NCI-H187 (cell line): ENCODE measurements around the gene SLC16A7.
"Not testable (repeated sequence)": the region's sequence is repeated elsewhere in the genome, so short reads cannot be mapped to it uniquely, and the experiment has no call there.

Experiments used
- DNase-seq, 2 experiments: peaks; one replicate each; lab custom pipeline; 2025; lab: John Stamatoyannopoulos, UW

SLC16A7 gene, protein sequence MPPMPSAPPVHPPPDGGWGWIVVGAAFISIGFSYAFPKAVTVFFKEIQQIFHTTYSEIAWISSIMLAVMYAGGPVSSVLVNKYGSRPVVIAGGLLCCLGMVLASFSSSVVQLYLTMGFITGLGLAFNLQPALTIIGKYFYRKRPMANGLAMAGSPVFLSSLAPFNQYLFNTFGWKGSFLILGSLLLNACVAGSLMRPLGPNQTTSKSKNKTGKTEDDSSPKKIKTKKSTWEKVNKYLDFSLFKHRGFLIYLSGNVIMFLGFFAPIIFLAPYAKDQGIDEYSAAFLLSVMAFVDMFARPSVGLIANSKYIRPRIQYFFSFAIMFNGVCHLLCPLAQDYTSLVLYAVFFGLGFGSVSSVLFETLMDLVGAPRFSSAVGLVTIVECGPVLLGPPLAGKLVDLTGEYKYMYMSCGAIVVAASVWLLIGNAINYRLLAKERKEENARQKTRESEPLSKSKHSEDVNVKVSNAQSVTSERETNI

GRCh38 chr12:59595883-59596540, at the start of gene SLC16A7:
TSS of gene SLC16A7 (plus strand) at chr12:59596029. CDS start at chr12:59704802, 108,773 bp downstream.
- DNase-seq, result peak; percentile 78 to 91

DNA sequence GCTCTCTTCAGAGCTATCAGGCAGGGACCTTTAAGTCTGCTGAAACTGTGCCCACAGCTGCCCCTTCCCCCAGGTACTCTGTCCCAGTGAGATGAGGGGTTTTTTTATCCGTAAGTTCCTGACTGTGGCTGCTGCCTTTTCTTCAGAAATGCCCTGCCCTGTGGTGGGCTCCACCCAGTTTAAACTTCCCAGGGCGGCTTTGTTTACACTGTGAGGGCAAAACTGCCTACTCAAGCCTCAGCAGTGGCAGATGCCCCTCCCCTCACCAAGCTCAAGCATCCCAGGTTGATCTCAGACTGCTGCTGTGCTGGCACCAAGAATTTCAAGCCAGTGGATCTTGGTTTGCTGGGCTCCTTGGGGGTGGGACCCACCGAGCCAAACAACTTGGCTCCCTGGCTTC, 46.9 kb upstream of the SLC16A7 start:
- DNase-seq, result no peak

DNA sequence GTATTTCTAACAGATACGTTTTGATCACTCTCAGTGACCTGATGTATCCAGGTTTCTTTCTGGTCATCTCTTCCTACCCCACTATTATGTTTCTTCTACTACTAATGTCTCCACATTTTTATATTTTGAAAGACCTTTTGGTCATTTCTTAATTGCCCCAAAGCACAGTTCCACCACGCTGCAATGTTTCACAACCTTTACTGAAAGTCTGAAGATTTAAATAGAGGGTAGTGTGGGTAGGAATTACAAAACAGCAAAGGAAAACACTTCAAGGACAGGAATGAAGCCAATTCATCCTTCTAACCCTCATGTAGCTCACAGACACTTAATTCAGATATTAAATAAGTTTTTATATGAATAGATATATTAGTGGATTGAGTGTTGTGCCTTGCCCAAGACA, 36.1 kb upstream of the SLC16A7 start:
- no peak for DNase-seq

DNA sequence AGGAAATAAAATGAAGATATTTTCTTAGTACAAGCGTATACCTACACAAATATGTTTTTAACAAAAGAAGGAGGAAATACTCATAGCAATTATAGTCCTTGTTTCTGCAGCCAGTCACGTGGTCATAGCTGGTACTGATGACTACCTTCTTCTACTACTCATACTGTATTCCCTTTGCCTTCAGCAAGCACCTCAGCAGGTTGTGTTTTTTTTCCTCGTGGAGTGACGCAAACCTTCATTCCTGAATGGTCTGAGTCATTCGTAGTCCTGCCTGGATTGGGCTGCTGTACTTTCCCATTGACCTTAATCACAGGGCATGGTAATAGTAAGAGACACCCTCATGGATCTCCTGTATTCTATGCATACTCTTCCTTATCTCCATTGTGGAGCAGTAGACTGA, 25.7 kb upstream of the SLC16A7 start:
- no peak for DNase-seq

GRCh38 chr12:59574406-59574805, 21.4 kb upstream of the SLC16A7 start:
- no peak for DNase-seq

- no peak for DNase-seq
Measured at GRCh38 chr12:59575826-59576225, 20.0 kb upstream of the SLC16A7 start.

DNA sequence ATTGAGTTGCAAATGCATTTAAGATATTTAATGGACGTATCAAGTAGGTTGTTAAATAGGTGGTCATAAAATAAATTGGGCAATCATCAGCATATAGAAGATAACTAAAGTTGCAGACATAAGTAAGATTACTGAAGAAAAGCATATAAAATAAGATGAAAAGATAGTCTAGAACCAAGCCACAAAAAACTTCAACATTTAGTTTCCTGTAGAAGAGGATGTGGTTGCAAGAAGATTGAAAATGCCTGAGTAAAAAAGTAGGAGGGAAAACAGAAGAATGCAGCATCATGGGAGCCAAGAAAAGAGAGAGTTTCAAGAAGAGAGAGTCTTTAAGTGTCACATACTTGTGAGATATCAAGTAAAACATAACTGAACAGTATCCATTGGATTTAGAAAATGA, 17.6 kb upstream of the SLC16A7 start:
- no peak for DNase-seq

DNA sequence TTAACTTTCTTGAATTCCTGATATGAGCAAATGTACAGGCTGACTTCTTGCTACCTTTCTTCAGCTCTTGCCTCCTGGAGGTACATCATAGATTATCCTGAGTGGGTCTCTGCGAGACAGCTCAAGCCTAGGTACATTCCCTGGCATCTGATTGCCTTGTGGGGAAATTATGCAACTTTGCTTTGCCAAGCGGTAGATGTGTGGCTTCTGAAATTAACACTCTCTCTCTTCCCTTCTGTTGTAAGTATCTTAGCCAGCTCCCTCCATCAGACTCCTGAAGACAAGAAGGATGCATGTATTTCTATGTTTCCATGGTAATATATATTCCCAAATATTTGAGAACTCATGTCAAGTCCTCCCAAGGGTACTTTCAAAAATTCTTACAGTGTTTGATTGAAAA, 16.2 kb upstream of the SLC16A7 start:
- DNase-seq, result no peak

- no peak for DNase-seq
Measured at GRCh38 chr12:59580050-59580449, 15.8 kb upstream of the SLC16A7 start.

GRCh38 chr12:59583003-59583712, 12.7 kb upstream of the SLC16A7 start:
- DNase-seq, result no peak

- no peak for DNase-seq
Measured at GRCh38 chr12:59587710-59588109, 8.1 kb upstream of the SLC16A7 start.

DNA sequence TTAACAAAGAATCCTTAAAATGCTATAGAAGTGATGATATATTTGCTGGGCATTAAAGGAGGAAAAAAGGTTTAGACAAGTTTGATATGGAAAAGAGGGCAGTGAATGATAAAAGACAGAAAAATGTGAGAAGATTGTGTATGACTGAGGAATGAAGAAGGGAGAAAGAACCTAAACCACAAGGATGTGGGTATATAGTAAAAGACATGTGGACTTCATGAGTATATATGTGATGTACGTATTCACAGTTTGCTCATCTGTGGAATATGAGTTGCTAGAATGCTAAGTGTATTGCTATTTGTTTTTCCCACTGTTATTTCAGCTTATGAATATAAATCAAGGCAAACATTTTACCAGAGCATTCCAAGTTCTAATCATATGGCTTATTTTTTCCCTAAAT, 2.1 kb upstream of the SLC16A7 start:
- no peak for DNase-seq

DNA sequence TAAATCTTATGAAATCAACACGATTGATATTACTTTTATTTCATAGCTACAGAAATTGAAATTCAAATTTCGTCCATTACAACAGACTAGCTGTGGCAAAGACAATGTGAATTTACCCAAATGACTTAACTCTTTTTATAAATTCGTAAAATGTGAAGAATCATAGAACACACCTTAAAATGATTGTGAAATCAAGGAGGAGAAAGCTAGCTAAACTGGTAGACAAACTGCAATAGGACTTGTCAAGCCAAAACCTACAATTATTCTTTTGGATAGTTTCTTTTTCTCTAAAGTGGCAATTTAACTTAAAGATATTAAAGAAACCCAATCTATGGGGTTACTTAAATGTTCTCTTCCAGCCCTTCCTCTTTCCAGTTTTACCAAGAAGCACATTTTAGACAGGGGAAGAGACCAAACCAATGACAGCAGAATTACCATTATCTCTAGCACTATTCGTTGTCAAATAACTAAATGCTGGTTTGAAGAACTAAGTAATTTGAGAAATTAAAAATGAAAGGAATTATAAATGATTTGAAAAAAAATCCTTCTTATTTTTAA, 807 bp upstream of the SLC16A7 start:
- DNase-seq, result no peak

GRCh38 chr12:59595565-59595882, 305 bp upstream of the SLC16A7 start:
- no peak for DNase-seq

DNA sequence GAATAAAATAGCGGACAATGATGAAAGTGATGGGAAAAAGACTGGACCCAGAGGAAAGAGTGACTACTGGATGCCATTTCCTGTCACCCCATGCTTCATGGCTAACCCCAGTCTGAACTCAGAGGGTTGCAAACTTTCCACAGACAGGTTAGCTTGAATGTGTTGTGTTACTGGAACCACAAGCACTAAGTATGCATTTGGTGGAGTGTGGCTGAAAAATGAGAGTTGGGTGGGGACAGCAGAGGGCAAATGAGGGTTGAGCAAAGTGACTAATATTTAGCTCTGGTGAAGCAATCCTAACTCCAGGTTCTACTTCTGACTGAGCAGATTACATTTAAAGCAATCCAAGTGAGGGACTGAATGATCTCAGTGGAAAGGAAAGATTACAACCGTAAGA, 1.6 kb downstream of the SLC16A7 start:
- no peak for DNase-seq

GRCh38 chr12:59600171-59600570, 4.3 kb downstream of the SLC16A7 start:
- no peak for DNase-seq

DNA sequence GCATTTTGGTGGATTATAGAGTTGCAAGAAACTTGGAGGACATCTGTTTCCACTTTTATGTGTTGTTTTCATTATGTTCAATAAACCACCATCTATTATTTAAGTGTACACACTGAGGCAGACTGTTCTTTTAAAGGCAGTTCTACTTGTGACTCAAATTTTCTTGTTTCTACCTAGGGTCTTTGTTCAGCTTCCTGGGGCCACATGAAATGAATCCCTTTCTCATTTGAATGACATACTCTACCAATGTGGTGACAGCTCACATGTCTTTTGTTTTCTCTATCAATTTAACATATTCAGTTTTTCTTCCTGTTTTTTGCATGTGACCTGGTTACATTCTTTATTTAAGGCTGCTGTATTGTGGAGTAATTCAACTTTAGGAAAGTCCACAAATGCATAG, 7.9 kb downstream of the SLC16A7 start:
- no peak for DNase-seq

DNA sequence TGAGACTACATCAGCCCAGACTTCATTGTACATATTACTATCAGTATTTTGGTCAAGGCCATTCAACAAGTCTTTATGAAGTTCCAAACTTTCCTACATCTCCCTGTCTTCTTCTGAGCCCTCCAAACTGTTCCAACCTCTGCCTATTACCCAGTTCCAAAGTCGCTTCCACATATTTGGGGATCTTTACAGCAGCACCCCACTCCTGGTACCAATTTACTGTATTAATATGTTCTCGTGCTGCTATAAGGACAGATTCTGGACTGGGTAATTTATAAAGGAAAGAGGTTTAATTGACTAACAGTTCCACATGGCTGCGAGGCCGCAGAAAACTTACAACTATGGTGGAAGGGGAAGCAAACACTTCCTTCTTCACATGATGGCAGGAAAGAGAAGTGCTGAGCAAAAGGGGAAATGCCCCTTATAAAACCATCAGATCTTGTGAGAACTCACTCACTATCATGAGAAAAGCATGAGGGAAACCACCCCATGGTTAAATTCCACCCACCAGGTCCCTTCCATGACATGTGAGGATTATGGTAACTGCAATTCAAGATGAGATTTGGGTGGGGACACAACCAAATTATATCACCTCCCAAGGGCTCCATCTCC, 17.1 kb downstream of the SLC16A7 start:
- not testable (repeated sequence) for DNase-seq

DNA sequence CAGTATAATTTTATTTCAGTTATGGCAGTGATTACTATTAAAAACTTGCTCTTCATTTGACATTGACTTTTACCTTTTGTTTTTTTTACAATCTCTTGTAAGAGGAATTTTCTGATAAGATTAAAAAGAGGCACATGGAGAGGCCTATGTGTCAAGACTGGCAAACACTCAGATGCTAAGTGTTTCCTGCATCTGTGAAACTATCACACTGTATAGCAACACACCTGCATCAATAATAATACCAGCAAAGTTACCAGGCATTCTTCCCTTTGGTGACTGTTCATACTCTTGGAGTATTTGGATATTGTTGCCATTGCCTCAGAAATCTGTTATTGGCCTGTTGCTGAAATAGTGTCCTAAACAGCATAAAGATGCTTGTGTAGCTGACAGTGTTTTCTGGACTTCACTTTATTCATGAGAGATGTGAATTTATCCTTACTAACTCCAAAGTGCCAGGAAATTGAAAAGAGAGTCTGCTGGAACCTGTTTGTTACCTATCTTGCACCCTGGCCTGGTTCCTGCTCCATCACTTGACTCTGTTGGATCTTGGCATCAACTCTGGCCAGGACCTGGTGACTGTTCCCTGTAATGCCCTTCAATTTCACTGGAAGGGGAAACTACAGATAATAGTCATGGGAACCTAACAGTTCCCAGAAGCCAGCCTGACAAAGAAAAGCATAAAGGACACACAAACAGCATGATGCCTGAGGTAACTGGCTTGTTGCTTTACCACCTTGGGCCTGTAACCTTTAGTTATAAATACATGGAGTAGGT, 19.8 kb downstream of the SLC16A7 start:
- DNase-seq, result no peak

DNA sequence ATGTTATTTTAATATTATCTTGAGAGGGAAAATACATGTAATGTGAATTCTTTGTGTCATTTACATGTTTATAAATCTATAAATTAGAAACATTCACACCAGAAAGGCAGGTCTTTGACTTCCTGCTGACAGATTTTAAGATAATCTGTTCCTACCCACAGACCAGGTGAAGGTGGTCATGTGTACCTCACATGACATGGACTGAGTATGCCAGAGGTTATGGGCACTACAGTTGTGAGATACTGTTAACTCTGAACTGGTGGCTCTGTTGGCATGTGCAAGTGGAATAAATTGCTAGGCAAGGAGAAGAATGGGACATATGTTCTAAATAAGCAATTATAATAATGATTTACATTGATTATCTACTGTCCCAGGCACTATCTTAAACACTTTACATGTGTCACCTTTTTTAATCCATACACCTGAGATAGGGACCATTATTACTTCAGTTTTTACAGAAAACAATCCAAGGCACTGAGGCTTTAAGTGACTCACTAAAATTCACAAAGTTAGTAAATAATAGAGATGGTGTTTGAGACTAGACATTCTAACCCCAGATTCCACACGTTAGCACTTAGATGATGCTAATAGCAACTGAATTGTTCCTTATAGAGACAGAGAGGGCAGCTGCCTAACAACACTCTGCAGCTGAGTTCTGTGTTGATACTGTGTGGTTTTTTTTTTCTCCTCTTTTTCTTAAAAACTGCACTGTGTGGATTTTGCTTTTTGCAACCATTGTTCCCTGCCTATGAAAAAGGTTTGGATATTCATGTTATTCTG, 23.8 kb downstream of the SLC16A7 start:
- no peak for DNase-seq

- DNase-seq, result no peak
Measured at GRCh38 chr12:59620326-59620725, 24.5 kb downstream of the SLC16A7 start.
